Body of pancreas (tissue), 4 donors: ENCODE measurements around the gene SIK3. TPM values are rescaled to one million over a fixed set of nuclear protein-coding genes. Genes with fewer than 3 reads are reported as not detected.

Source experiments
- ATAC-seq: fragments of 150-250 bp; one replicate; pipeline ENCODE4 v1.9.1; 2016
- DNase-seq, 4 donors: peaks; one replicate each; pipeline ENCODE4 v3.0.0-alpha.2; 2019
- H3K27ac ChIP-seq, 4 donors: fragments of 200-600 bp; sonication (generic); 1 replicate in 3 of 4; 2 replicates in 1 of 4; pipeline versions ENCODE4 v1.5.1 to v1.6.1; 2016 to 2019; ENCODE audit warnings: mild to moderate bottlenecking in 1 of 4, mixed read lengths in 1 of 4, moderate library complexity in 1 of 4
- H3K27me3 ChIP-seq, 2 donors: fragments of 200-600 bp; sonication (generic); one replicate each; pipeline ENCODE4 v1.6.0; 2016; ENCODE audit warnings: mild to moderate bottlenecking in 1 of 2
- H3K36me3 ChIP-seq, 2 donors: fragments of 200-600 bp; sonication (generic); replicated peaks in 1 of 2; 2 replicates each; pipeline ENCODE4 v1.5.1; 2016; ENCODE audit warnings: low read depth in 2 of 2; ENCODE audit not compliant: insufficient read depth in 1 of 2
- H3K4me1 ChIP-seq: fragments of 200-600 bp; sonication (generic); one replicate; pipeline ENCODE4 v1.6.0; 2016
- H3K4me3 ChIP-seq, 2 donors: fragments of 200-600 bp; sonication (generic); 1 replicate in 1 of 2; 2 replicates in 1 of 2; pipeline ENCODE4 v1.5.1; 2016 to 2019
- H3K9me3 ChIP-seq, 3 donors: fragments of 200-600 bp; sonication (generic); 1 replicate in 2 of 3; 2 replicates in 1 of 3; pipeline ENCODE4 v1.5.1; 2016
- POLR2A ChIP-seq, 3 donors: fragments of 450-650 bp; IDR thresholded peaks; one replicate each; pipeline ENCODE4 v1.6.1; 2016; ENCODE audit warnings: antibody characterized with exemption in 3 of 3, mild to moderate bottlenecking in 2 of 3
- WGBS, 2 donors: methylation state at CpG; one replicate each; pipeline ENCODE4 v1.1.5; 2017; 5-methylcytosine and 5-hydroxymethylcytosine counted together
- intact Hi-C: fragments of 100-400 bp; cut with DNase I; formaldehyde crosslinking; loops from one replicate; pipeline ENCODE4 v1.15.1; 2023
- total RNA-seq, 2 donors: library from RNA; depleted of rRNA; stranded (reverse); fragments of >200 nt; gene quantifications; one replicate each; pipeline ENCODE4 v1.1.0, GENCODE V29; 2016
- TF ChIP-seq, protein P1 (sequence below), 7 experiments: fragments of 450-650 bp in 4 of 7; fragments of 200-600 bp in 3 of 7; sonication (generic) in 3 of 7; IDR thresholded peaks; one replicate each; pipeline ENCODE4 v1.5.1; 2016 to 2019; ENCODE audit warnings: antibody characterized with exemption in 7 of 7

Gene SIK3
- total RNA-seq, 2 donors from 2014 or later, result 24.1 to 46.1 TPM

DNA sequence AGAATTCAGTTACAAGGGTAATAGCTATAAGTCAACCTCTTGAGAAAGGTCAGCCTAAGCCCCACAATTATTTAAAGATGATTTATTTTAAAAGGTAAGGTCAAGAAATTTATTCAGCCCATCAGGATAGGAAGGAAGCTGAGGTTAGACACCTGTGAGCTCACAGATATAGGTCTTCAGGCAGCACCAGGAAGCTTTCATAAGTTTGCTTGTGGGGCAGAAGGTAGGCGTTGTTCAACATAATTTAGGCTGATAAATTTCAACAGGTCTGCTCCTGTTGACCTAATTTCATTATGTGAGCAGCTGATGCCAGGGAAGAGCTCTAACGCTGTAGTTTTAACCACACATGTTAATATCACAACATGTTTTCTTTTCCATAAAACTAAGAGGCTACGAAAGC is 142.7 kb downstream of the SIK3 start:
- DNase-seq (no peak), ATAC-seq (no peak)
- H3K27ac ChIP-seq, result no peak overlapping the region
- H3K27me3 ChIP-seq, result no peaks in the 10 kb centered on the region
- WGBS, 2 donors, result 91 to 96% methylated on average over 3 of the region's 3 CpGs
- H3K4me3 ChIP-seq, result no peak overlapping the region
- H3K9me3 ChIP-seq, result no peaks in the 10 kb centered on the region
- intact Hi-C loops, result no loop called here
- no peak for TF ChIP-seq POLR2A (IDR thresholded peaks at IDR 0.05)
- TF ChIP-seq, protein P1, sequence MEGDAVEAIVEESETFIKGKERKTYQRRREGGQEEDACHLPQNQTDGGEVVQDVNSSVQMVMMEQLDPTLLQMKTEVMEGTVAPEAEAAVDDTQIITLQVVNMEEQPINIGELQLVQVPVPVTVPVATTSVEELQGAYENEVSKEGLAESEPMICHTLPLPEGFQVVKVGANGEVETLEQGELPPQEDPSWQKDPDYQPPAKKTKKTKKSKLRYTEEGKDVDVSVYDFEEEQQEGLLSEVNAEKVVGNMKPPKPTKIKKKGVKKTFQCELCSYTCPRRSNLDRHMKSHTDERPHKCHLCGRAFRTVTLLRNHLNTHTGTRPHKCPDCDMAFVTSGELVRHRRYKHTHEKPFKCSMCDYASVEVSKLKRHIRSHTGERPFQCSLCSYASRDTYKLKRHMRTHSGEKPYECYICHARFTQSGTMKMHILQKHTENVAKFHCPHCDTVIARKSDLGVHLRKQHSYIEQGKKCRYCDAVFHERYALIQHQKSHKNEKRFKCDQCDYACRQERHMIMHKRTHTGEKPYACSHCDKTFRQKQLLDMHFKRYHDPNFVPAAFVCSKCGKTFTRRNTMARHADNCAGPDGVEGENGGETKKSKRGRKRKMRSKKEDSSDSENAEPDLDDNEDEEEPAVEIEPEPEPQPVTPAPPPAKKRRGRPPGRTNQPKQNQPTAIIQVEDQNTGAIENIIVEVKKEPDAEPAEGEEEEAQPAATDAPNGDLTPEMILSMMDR (IDR thresholded peaks at IDR 0.05), result no peak
- peaks cover 0 to 2% of the 10 kb centered on the region in 2 donors for H3K36me3 ChIP-seq
- H3K4me1 ChIP-seq, result peaks cover under 1% of the 10 kb centered on the region

DNA sequence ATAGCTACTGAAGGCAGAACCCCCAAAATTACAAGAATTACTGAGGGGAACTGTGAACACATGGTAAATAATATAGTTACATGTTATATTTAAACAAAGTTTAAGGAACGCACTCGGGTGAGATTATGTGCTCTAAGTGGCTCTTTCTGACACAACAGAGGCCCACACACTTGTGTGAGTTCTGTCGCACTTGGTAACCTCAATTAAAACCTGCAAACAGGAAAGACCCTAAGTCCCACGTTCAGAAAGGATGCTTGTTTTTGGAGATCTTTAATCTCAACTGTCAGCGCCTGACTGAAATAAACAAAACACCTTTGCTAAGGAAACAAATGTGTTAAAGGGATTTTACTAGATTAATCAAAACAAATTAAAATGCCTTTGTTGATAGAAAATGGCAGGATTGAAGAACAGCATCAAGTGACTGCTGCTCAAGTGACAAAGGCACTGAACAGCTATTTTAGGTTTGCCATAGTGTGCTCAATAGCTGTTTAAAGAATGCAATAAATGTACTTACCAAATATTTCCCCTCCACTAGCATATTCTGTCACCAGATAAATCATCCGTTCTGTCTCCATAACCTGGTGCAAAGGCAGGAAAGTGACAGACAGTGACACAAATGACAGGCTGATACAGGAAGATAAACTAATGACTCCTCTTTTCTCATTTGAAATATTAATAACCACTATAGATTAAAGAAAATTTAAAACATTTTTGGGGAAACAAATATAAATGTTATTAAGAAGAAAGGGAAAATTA is 144.5 kb downstream of the SIK3 start:
- TF ChIP-seq, protein P1 (IDR thresholded peaks at IDR 0.05), result no peak
- TF ChIP-seq POLR2A (IDR thresholded peaks at IDR 0.05), result no peak
- Histone ChIP-seq H3K4me3 (no peak overlapping the region), H3K9me3 (no peaks in the 10 kb centered on the region), H3K36me3 (peaks cover 0 to 5% of the 10 kb centered on the region in 2 donors), H3K27ac (no peak overlapping the region), H3K4me1 (no peaks in the 10 kb centered on the region), H3K27me3 (no peaks in the 10 kb centered on the region)
- WGBS, 2 donors, result 79 to 81% methylated on average over 6 of the region's 6 CpGs
- no peak for DNase-seq
- intact Hi-C loops, result no loop called here
- no peak for ATAC-seq

DNA sequence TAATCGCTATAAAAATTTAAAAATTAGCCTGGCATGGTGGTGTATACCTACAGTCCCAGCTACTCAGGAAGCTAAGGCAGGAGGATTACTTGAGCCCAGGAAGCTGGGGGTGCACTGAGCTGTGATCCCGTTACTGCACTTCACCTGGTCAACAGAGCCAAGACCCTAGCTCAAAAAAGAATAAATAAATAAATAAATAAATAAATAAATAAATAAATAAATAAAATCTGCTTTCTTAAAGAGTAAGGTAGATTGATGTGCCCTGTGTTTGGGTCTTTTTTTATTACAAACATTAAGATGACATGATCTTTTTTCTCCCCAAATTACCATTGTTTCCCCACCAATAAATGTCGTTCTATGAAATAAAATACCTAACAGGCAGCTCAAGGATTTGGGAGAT is 146.5 kb downstream of the SIK3 start:
- Histone ChIP-seq H3K4me3 (no peak overlapping the region), H3K9me3 (no peaks in the 10 kb centered on the region), H3K27me3 (no peaks in the 10 kb centered on the region), H3K36me3 (peaks cover 0 to 5% of the 10 kb centered on the region in 2 donors), H3K27ac (no peak overlapping the region), H3K4me1 (no peaks in the 10 kb centered on the region)
- DNase-seq (no peak), ATAC-seq (no peak)
- intact Hi-C loops, result no loop called here
- 97 to 98% methylated on average over 3 of the region's 3 CpGs for WGBS, 2 donors
- no peak for TF ChIP-seq POLR2A (IDR thresholded peaks at IDR 0.05)
- TF ChIP-seq, protein P1 (IDR thresholded peaks at IDR 0.05), result no peak

DNA sequence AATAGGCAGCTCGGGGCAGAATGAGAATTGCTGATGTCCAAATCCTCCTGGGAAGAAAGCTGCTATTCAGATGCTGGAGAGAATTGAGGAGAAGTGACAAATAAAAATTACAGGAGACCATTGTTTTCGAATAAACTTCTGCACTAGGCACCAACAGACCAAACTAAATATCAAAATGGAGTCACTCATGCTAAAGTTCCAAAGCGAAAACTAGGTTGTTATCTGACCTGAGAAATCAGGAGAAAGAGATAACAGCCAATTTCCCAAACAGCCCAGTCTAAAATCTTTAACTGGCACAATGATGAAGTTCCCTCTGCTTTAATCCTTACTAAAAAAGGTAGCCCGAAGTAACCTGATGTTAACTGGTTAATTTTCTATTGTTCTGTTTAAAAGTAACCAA is 148.0 kb downstream of the SIK3 start:
- Histone ChIP-seq H3K4me1 (no peaks in the 10 kb centered on the region), H3K36me3 (peaks cover 0 to 2% of the 10 kb centered on the region in 2 donors), H3K9me3 (no peaks in the 10 kb centered on the region), H3K4me3 (no peak overlapping the region), H3K27me3 (no peaks in the 10 kb centered on the region), H3K27ac (no peak overlapping the region)
- ATAC-seq (no peak), DNase-seq (no peak)
- WGBS, 2 donors, result 93 to 94% methylated on average over 4 of the region's 4 CpGs
- intact Hi-C loops, result no loop called here
- TF ChIP-seq POLR2A (IDR thresholded peaks at IDR 0.05), result no peak
- TF ChIP-seq, protein P1 (IDR thresholded peaks at IDR 0.05), result no peak

DNA sequence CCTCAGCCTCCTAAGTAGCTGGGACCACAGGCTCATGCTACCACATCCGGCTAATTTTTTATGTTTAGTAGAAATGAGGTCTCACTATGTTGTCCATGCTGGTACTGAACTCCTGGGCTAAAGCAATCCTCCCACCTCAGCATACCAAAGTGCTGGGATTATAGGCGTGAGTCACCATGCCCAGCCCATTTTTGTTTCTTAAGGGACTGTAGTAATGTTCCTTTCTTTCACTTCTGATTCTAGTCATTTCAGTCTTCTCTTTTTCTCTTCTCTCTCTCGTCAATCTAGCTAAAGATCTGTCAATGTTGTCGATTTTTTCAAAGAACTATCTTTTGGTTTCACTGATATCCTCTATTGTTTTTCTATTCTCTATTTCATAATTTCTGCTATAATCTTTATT is 149.8 kb downstream of the SIK3 start:
- TF ChIP-seq POLR2A (IDR thresholded peaks at IDR 0.05), result no peak
- TF ChIP-seq, protein P1 (IDR thresholded peaks at IDR 0.05), result no peak
- no peaks in the 10 kb centered on the region for H3K4me1 ChIP-seq
- no peak overlapping the region for H3K27ac ChIP-seq
- no peak for DNase-seq
- intact Hi-C loops, result no loop called here
- ATAC-seq, result no peak
- no peak overlapping the region for H3K4me3 ChIP-seq
- H3K9me3 ChIP-seq, result no peaks in the 10 kb centered on the region
- WGBS, 2 donors, result 76 to 91% methylated on average over 4 of the region's 4 CpGs
- H3K27me3 ChIP-seq, result no peaks in the 10 kb centered on the region
- H3K36me3 ChIP-seq, result peaks cover 0 to 2% of the 10 kb centered on the region in 2 donors
